OCI-LY7 (cell line): ENCODE data around the gene PSMD1. TPM values are rescaled to one million over a fixed set of nuclear protein-coding genes. Genes with fewer than 3 reads are reported as not detected.

ENCODE experiments used
- BruUV-seq: library from RNA; stranded (reverse); fragments of 400-500 nt; replicated peaks from 2 replicates; lab custom pipeline; 2021; lab: Mats Ljungman, UMichigan
- CTCF ChIA-PET: fragments of 300-600 bp; sonication (Branson Sonifier 250); formaldehyde crosslinking; loops from one replicate; lab custom pipeline; 2022; ENCODE audit warnings: antibody characterized with exemption; ENCODE audit not compliant: unreplicated experiment; lab: Charles Lee
- POLR2A ChIA-PET: fragments of 300-600 bp; sonication (Branson Sonifier 250); formaldehyde crosslinking; loops from one replicate; lab custom pipeline; 2022; ENCODE audit warnings: antibody characterized with exemption; lab: Charles Lee
- DNase-seq: peaks from one replicate; pipeline ENCODE4 v3.0.0-alpha.2; 2015; ENCODE audit warnings: low spot score
- H2AFZ ChIP-seq: fragments of 200-600 bp; sonication (generic), shearing (Covaris generic); 2 replicates; pipeline ENCODE4 v1.6.1; 2014; ENCODE audit warnings: mild to moderate bottlenecking, antibody characterized with exemption, low read length, moderate library complexity
- H3K27ac ChIP-seq: fragments of 200-600 bp; sonication (generic); 2 replicates; pipeline ENCODE4 v1.5.1; 2014; ENCODE audit warnings: mixed run types, low read depth, mild to moderate bottlenecking, moderate library complexity, low read length, inconsistent platforms; ENCODE audit not compliant: poor library complexity, severe bottlenecking
- H3K36me3 ChIP-seq: fragments of 200-600 bp; sonication (generic); 2 replicates; pipeline ENCODE4 v1.6.1; 2014; ENCODE audit warnings: mild to moderate bottlenecking, antibody characterized with exemption, low read length, moderate library complexity, mixed read lengths; ENCODE audit not compliant: insufficient read depth
- H3K4me1 ChIP-seq: fragments of 200-600 bp; sonication (generic); 2 replicates; pipeline ENCODE4 v1.5.1; 2014; ENCODE audit warnings: mild to moderate bottlenecking, low read length; ENCODE audit not compliant: insufficient read depth, poor library complexity, severe bottlenecking
- H3K4me2 ChIP-seq: fragments of 200-600 bp; sonication (generic); 2 replicates; pipeline ENCODE4 v1.6.1; 2014; ENCODE audit warnings: mild to moderate bottlenecking, low read length
- H3K4me3 ChIP-seq: fragments of 200-600 bp; sonication (generic); 2 replicates; pipeline ENCODE4 v1.5.1; 2014; ENCODE audit warnings: mild to moderate bottlenecking, low read depth, low read length; ENCODE audit not compliant: poor library complexity, severe bottlenecking
- H3K79me2 ChIP-seq: fragments of 200-600 bp; sonication (generic); 2 replicates; pipeline ENCODE4 v1.6.1; 2016; ENCODE audit warnings: low read depth, mild to moderate bottlenecking, low read length, moderate library complexity, mixed read lengths; ENCODE audit not compliant: insufficient read depth
- H3K9me2 ChIP-seq: fragments of 200-600 bp; sonication (generic); 2 replicates; pipeline ENCODE4 v1.6.1; 2016; ENCODE audit warnings: mild to moderate bottlenecking, low read length, mixed read lengths; ENCODE audit not compliant: insufficient read depth
- H3K9me3 ChIP-seq: fragments of 200-600 bp; sonication (generic); 2 replicates; pipeline ENCODE4 v1.6.1; 2014; ENCODE audit warnings: mild to moderate bottlenecking, mixed run types, low read length, mixed read lengths
- H4K20me1 ChIP-seq: fragments of 200-600 bp; sonication (generic); 2 replicates; pipeline ENCODE4 v1.6.1; 2014; ENCODE audit warnings: mild to moderate bottlenecking, antibody characterized with exemption, low read length, moderate library complexity, mixed read lengths; ENCODE audit not compliant: insufficient read depth
- CTCF ChIP-seq: fragments of 200-600 bp; sonication (generic); conservative IDR thresholded peaks from 2 replicates; pipeline ENCODE4 v1.5.1; 2014; ENCODE audit warnings: mild to moderate bottlenecking, antibody characterized with exemption, low read length, moderate library complexity, mixed read lengths
- EZH2phosphoT487 ChIP-seq: fragments of 200-600 bp; sonication (generic); IDR thresholded peaks from 2 replicates; pipeline ENCODE4 v1.6.1; 2018; ENCODE audit warnings: low read depth, borderline replicate concordance, mild to moderate bottlenecking, mixed run types, antibody characterized with exemption, low read length, moderate library complexity, mixed read lengths
- intact Hi-C: fragments of 100-400 bp; cut with micrococcal nuclease; formaldehyde crosslinking; loops from one replicate; pipeline ENCODE4 v1.10.0; 2022; ENCODE audit not compliant: unreplicated experiment
- total RNA-seq, 2 experiments: library from RNA; depleted of rRNA in 1 of 2; stranded (reverse); fragments of >200 nt in 1 of 2; shearing (Covaris generic) in 1 of 2; gene quantifications; 2 replicates each; pipeline ENCODE4 v1.2.3, GENCODE V29; 2014 to 2022

The PSMD1 gene
- total RNA-seq, 2 experiments from 2014 or later, result 60.5 to 105 TPM

- intact Hi-C loops, result no loop called here
- H2AFZ ChIP-seq, result no peak overlapping the region
- H3K36me3 ChIP-seq, result peaks cover 21% of the 10 kb centered on the region
- H3K4me3 ChIP-seq, result no peak overlapping the region
- no peak for DNase-seq
- H3K4me1 ChIP-seq, result no peaks in the 10 kb centered on the region
- BruUV-seq, result no TSS peak
- H3K4me2 ChIP-seq, result no peak overlapping the region
- H3K79me2 ChIP-seq, result no peaks in the 10 kb centered on the region
- H3K9me2 ChIP-seq, result no peaks in the 10 kb centered on the region
- H4K20me1 ChIP-seq, result peaks cover 3% of the 10 kb centered on the region; the same call in 1 of the 2 replicates
- ChIA-PET CTCF (no interaction called here), POLR2A (interaction anchor here (0.8 kb wide), 1 partner anchor 238 kb away, joined by 4 read pairs; no protein-coding TSS in a partner anchor)
- TF ChIP-seq EZH2phosphoT487 (no peak), CTCF (no peak)
- H3K9me3 ChIP-seq, result no peaks in the 10 kb centered on the region
- H3K27ac ChIP-seq, result no peak overlapping the region
These were observed 60.5 kb downstream of the PSMD1 start for GRCh38 chr2:231117148-231117547.

GRCh38 chr2:231117922-231118613 lies 61.4 kb downstream of the PSMD1 start:
- CTCF ChIA-PET, result no interaction called here

More at GRCh38 chr2:231117922-231118613, 61.4 kb downstream of the PSMD1 start:
- H4K20me1 ChIP-seq, result peaks cover 3% of the 10 kb centered on the region; the same call in 1 of the 2 replicates
- H3K4me3 ChIP-seq, result no peak overlapping the region
- H3K79me2 ChIP-seq, result no peaks in the 10 kb centered on the region
- H2AFZ ChIP-seq, result no peak overlapping the region
- BruUV-seq, result no TSS peak
- H3K9me3 ChIP-seq, result no peaks in the 10 kb centered on the region
- intact Hi-C loops, result no loop called here
- peaks cover 12% of the 10 kb centered on the region; the same call in 1 of the 2 replicates for H3K36me3 ChIP-seq
- H3K9me2 ChIP-seq, result no peaks in the 10 kb centered on the region
- H3K4me2 ChIP-seq, result no peak overlapping the region
- no peak for TF ChIP-seq EZH2phosphoT487
- TF ChIP-seq CTCF, result no peak
- POLR2A ChIA-PET, result no interaction called here
- no peaks in the 10 kb centered on the region for H3K4me1 ChIP-seq
- DNase-seq, result no peak
- H3K27ac ChIP-seq, result no peak overlapping the region
